Adipocyte (in vitro differentiated cells): ENCODE results near the gene MAML3.
A peak's percentile ranks its signal among the peaks of the same experiment; 100 is the strongest.

Experiments used
- DNase-seq: peaks from one replicate; pipeline ENCODE4 v3.0.0-alpha.2; 2015; ENCODE audit warnings: low read depth
- H3K27me3 ChIP-seq: replicated peaks from 2 replicates; pipeline ENCODE4 v1.7.0; 2013; ENCODE audit warnings: mild to moderate bottlenecking, low read length, moderate library complexity; ENCODE audit not compliant: control insufficient read depth, insufficient read depth
- H3K36me3 ChIP-seq: 2 replicates; pipeline ENCODE4 v1.7.0; 2013; ENCODE audit warnings: low read length, mild to moderate bottlenecking, moderate library complexity; ENCODE audit not compliant: control insufficient read depth, insufficient read depth, severe bottlenecking
- H3K4me1 ChIP-seq: 2 replicates; pipeline ENCODE4 v1.7.0; 2013; ENCODE audit warnings: mild to moderate bottlenecking, low read length, moderate library complexity; ENCODE audit not compliant: control insufficient read depth, insufficient read depth
- H3K4me3 ChIP-seq: 2 replicates; pipeline ENCODE4 v1.7.0; 2013; ENCODE audit warnings: mild to moderate bottlenecking, low read length, moderate library complexity
- H3K9ac ChIP-seq: 2 replicates; pipeline ENCODE4 v1.7.0; 2013; ENCODE audit warnings: mild to moderate bottlenecking, low read length, moderate library complexity
- H3K9me3 ChIP-seq: 2 replicates; pipeline ENCODE4 v1.7.0; 2013; ENCODE audit warnings: mild to moderate bottlenecking, low read length, moderate library complexity; ENCODE audit not compliant: control insufficient read depth

MAML3 gene

DNA sequence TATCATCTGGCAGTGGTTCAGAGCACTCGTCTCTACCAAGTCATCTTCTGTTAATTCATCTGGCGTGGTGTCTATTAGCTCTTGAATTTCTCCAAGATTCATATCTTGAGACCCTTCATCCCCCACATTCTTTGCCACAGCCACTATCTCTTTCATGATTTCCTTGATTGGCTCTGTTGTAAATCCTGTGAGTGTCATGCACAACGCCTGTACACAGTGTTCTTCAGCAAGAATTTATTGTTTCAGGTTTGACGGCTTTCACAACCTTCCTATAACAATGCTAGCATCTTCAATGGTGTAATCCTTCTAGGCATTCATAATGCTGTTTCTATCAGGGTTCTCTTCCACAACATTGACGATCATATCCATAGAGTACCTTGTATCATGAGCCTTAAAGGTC is 457.5 kb downstream of the MAML3 start:
- no peaks in the 10 kb centered on the region for H3K27me3 ChIP-seq
- peaks cover 8% of the 10 kb centered on the region for H3K9me3 ChIP-seq
- peaks cover 5% of the 10 kb centered on the region for H3K4me1 ChIP-seq
- no peak overlapping the region for H3K4me3 ChIP-seq
- no peak overlapping the region for H3K9ac ChIP-seq
- DNase-seq: no peak
- H3K36me3 ChIP-seq: peaks cover 7% of the 10 kb centered on the region

DNA sequence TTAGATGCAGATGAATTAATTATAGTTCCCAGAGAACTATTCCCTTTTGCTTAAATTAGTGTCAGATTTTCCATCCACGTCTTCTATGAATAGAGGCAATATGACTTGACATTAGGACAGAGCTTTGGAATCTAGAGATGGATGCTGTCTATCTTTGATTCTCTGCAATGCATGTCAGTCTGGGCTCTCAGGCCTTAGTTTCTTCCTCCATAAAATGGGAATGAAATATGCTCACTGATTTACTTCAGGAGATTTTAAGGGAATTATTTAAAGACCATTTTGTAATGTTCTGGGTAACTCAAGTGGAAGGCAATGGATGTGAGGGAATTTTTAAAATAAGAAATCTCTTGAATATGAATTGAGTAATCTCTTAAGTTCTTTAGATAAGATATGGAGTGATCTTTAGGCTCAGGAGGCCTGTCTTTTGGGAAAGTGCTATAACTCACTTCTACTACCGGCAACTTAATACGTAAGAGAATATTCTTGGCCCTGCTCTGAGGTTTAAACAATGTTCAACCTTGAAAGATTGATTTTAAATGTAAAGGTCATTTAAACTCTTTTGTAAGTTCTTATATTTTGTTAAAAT is 459.4 kb downstream of the MAML3 start:
- H3K9me3 ChIP-seq: peaks cover 8% of the 10 kb centered on the region
- peaks cover 7% of the 10 kb centered on the region for H3K36me3 ChIP-seq
- no peak for DNase-seq
- H3K4me1 ChIP-seq: peaks cover 5% of the 10 kb centered on the region
- H3K9ac ChIP-seq: no peak overlapping the region
- no peaks in the 10 kb centered on the region for H3K27me3 ChIP-seq
- H3K4me3 ChIP-seq: no peak overlapping the region

DNA sequence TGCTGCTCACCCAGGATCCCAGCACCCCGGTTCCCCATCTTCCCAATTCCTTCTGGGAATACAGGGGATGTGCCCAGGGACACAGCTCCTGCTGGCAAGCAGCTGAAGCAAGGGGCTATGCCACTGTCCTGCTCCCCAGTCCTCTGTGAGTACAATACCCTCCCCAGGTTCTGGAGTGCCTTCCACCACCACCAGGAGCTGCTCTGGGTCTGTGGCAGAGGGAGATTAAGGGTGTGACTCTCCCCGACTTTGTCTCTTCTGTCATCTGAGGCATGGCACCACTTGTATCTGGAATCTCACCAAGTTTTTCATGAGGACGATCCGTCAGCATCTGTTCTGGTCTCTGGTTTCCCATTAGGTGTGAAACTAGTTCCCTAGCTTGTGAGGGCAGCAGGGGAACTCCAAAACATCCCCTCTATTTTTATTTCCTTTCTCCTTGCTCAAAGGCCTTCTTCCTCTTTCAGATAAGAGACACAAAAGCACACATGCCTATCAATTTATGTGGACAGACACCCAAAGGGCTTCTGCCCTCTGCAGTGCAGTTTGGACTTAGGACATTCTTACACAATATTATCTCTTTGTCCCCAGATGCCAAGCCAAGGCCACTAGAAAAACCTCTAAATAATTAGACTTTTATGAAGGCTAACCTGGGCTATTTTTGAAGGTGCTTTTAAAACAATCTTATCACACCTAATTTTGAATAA is 461.5 kb downstream of the MAML3 start:
- DNase-seq: no peak

DNA sequence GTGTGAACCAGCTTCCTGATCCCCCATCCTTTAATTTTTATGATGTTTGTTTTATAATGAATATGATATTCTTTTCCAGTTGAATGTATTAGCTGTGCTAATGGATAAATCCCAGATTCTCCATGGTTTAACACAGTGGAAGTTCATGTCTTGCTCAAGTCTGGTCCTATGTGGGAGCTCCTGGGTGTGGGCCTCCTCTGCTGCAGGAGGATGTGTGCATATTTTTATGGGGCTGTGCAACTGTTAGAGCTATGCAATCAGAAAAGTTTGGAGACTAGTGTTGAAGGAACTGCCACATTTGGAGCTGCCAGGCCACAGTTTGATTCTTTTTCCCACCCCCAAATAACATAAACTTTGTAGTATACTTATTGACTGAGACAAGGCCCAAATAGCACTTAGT is 463.6 kb downstream of the MAML3 start:
- Histone ChIP-seq H3K9ac (no peak overlapping the region), H3K4me1 (peaks cover 12% of the 10 kb centered on the region), H3K36me3 (no peaks in the 10 kb centered on the region), H3K9me3 (no peaks in the 10 kb centered on the region), H3K4me3 (no peak overlapping the region), H3K27me3 (no peaks in the 10 kb centered on the region)
- DNase-seq: no peak

More for the DNA sequence above, 461.5 kb downstream of the MAML3 start:
- Histone ChIP-seq H3K9ac (no peak overlapping the region), H3K36me3 (peaks cover 7% of the 10 kb centered on the region), H3K9me3 (peaks cover 8% of the 10 kb centered on the region), H3K4me3 (no peak overlapping the region), H3K4me1 (peaks cover 12% of the 10 kb centered on the region), H3K27me3 (no peaks in the 10 kb centered on the region)

DNA sequence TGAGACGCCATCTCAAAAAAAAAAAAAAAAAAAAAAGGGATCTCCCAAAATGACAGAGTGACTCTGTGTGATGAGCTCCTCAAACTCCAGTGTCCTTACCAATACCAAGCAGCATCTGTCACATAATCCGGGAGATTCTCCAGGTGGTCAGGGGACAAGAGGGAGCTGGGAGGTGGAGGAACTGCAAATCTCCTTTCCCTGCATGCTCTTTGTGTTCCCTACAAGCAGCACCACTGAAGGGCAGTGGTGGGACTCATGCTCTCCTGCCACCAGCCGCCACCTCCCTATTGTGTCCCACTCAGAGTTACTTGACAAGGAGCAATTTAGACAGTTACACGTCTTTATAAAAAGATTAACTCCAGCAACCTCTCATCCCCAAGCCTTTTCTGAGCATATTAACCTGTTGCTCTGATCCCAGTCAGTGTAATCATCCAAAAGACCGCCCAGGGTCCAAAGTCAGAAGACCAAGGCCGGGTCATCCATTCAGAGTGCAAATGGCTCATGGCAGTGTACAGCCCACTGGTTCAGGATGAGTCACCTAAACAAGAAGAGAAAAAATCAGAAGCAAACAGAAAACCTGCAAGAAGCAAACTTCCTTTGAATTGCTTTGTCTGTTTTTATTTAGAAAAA is 464.8 kb downstream of the MAML3 start:
- H3K9me3 ChIP-seq: no peaks in the 10 kb centered on the region
- no peaks in the 10 kb centered on the region for H3K27me3 ChIP-seq
- H3K36me3 ChIP-seq: no peaks in the 10 kb centered on the region
- no peak overlapping the region for H3K9ac ChIP-seq
- no peak overlapping the region for H3K4me3 ChIP-seq
- H3K4me1 ChIP-seq: peaks cover 12% of the 10 kb centered on the region
- DNase-seq: no peak

DNA sequence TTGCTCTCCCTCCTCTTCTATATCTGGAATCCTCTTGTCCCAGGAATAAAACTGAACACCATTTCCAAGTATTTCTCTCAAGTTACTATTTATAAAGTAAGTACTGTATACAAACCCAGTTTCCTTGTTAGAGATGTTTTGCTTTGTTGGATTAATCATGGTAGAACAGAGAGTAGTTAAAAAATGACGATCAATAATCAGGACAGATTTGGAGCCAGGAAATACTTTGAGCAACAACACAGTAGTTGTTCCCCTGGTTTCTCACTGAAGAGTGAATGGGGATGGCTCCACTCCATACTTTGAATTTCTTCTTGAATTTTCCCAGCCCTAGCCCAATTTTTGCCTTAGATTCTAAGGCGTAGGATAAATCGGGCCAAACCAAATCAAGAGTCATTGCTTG is 467.0 kb downstream of the MAML3 start:
- no peak for DNase-seq

DNA sequence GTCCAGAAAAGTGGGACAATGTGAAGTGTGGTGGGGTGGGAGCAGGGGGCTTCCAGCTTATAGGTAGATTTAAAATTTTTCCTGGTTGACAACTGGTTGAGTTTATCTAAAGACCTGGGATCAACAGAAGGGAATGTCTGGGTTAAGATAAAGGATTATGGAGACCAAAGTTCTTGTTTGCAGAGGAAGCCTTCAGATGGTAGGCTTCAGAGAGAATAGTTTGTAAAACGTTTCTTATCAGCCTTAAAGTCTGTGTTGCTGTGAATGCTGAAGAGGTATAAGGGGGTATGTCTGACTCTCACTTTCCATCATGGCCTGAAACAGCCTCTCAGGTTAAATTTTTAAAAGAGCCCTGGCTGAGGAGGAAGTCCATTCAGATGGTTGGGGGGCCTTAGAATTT is 467.9 kb downstream of the MAML3 start:
- Histone ChIP-seq H3K9me3 (no peaks in the 10 kb centered on the region), H3K36me3 (no peaks in the 10 kb centered on the region), H3K27me3 (no peaks in the 10 kb centered on the region), H3K9ac (no peak overlapping the region), H3K4me3 (no peak overlapping the region), H3K4me1 (peaks cover 13% of the 10 kb centered on the region)
- no peak for DNase-seq

More for the DNA sequence above, 467.0 kb downstream of the MAML3 start:
- Histone ChIP-seq H3K4me1 (peaks cover 13% of the 10 kb centered on the region), H3K9ac (no peak overlapping the region), H3K9me3 (no peaks in the 10 kb centered on the region), H3K4me3 (no peak overlapping the region), H3K36me3 (no peaks in the 10 kb centered on the region), H3K27me3 (no peaks in the 10 kb centered on the region)

DNA sequence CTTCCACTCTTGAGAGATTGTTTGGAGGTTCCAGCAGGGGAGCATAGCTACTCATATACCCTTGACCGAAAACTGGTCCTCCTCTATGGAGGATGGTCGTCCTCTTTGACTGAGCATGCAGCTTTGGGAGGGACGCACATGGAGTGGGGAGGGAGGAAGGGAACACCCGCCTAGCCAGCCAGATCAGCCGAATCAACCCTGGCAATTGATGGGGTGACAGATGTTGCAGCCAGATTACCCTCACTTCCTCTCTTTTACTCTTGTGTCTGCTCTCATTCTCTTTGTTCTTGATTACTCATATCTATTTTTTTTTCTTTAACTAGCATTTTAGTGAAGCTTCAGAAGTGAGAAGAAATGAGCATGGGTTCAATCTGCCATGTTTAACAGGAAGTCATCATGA is 468.8 kb downstream of the MAML3 start:
- no peaks in the 10 kb centered on the region for H3K9me3 ChIP-seq
- no peak for DNase-seq

DNA sequence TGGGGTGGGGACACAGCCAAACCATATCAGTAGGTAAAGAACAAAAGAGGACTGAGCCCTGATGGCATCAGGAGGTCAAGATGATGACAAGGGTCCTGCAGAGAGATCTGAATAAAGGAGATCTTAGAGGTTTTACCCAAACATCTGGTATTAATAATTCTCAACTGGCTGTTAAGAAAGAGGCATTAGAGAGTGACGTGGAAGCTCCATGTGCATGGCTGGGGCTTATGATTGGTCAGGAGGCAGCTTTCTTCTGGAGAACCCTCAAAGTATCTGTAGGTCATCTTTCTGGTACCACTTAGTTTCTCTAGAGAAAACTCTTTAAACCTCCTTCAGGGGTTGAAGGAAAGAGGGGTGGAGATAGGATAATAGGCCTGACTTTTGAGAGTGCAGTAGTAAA is 469.6 kb downstream of the MAML3 start:
- Histone ChIP-seq H3K27me3 (no peaks in the 10 kb centered on the region), H3K4me3 (no peak overlapping the region), H3K4me1 (peaks cover 12% of the 10 kb centered on the region), H3K36me3 (peaks cover 3% of the 10 kb centered on the region), H3K9ac (no peak overlapping the region), H3K9me3 (no peaks in the 10 kb centered on the region)
- peak; percentile 33 for DNase-seq

More for the DNA sequence above, 468.8 kb downstream of the MAML3 start:
- peaks cover 13% of the 10 kb centered on the region for H3K4me1 ChIP-seq
- H3K36me3 ChIP-seq: no peaks in the 10 kb centered on the region
- H3K9ac ChIP-seq: no peak overlapping the region
- H3K4me3 ChIP-seq: no peak overlapping the region
- no peaks in the 10 kb centered on the region for H3K27me3 ChIP-seq

DNA sequence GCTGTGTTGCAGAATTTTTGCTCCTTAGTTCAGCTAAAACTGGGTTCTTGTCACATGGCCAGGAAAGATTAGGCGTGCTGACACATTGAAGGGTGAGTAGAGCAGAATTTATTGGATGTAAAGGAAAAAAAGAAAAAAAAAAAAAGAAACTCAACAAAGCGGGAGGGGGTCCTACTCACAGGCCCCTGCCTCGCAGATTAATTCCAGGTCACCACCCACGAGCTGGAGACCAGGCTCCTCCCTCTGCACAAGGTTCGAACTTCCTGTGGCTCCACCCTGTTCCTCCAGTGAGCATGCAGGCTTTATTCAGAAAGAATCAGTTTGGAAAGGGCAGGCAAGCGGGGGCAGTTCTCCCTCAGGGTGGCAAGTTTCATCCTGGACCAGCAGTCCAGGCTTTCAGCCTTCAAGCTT is 471.2 kb downstream of the MAML3 start:
- Histone ChIP-seq H3K27me3 (no peaks in the 10 kb centered on the region), H3K4me3 (no peak overlapping the region), H3K9ac (no peak overlapping the region), H3K9me3 (no peaks in the 10 kb centered on the region), H3K36me3 (peaks cover 6% of the 10 kb centered on the region), H3K4me1 (peaks cover 6% of the 10 kb centered on the region)
- no peak for DNase-seq

DNA sequence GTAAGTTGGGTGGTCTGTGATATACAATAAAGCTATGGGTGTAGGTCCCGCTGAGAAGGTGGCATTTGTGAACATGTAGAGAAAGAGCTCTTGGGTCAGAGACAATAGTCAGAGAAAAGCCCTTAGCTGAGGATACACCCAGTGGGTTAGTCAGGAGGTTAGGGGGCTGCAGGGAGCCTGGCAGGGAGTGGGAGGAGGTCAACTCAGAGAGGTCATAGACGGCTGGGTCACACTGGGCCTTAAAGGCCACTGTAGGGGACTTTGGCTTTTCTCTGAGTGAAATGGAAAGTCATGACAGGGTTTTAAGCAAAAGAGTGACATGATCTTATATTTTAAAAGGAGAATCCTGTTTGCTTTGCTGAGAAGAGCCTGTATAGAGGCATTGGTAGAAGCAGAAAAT is 471.7 kb downstream of the MAML3 start:
- peaks cover 6% of the 10 kb centered on the region for H3K4me1 ChIP-seq
- peaks cover 6% of the 10 kb centered on the region for H3K36me3 ChIP-seq
- no peak for DNase-seq
- H3K9me3 ChIP-seq: no peaks in the 10 kb centered on the region
- H3K9ac ChIP-seq: no peak overlapping the region
- H3K4me3 ChIP-seq: no peak overlapping the region
- H3K27me3 ChIP-seq: no peaks in the 10 kb centered on the region
